ENCODE measurements around the gene CTNNBL1.

Gene CTNNBL1

GRCh38 chr20:37896932-37897548, 203.2 kb downstream of the CTNNBL1 start:
- Histone ChIP-seq H3K9ac (no peak overlapping the region), H3K4me3 (IDR thresholded peaks at IDR 0.05; ENCODE audit: insufficient read depth, low read depth, low read length) (no peak overlapping the region), H3K27ac (no peak overlapping the region), H4K20me1 (ENCODE audit: insufficient read depth) (no peaks in the 10 kb centered on the region), H3K4me1 (ENCODE audit: low read depth, poor library complexity, severe bottlenecking) (no peaks in the 10 kb centered on the region), H3K36me3 (ENCODE audit: insufficient read depth) (no peaks in the 10 kb centered on the region), H3K27me3 (ENCODE audit: insufficient read depth, low read depth) (no peaks in the 10 kb centered on the region; the same call in 1 of the 2 replicates), H2AFZ (ENCODE audit: low read depth) (no peak overlapping the region), H3K4me2 (no peak overlapping the region), H3K79me2 (ENCODE audit: insufficient read depth, low read depth) (no peaks in the 10 kb centered on the region)
- TF ChIP-seq, protein P1, sequence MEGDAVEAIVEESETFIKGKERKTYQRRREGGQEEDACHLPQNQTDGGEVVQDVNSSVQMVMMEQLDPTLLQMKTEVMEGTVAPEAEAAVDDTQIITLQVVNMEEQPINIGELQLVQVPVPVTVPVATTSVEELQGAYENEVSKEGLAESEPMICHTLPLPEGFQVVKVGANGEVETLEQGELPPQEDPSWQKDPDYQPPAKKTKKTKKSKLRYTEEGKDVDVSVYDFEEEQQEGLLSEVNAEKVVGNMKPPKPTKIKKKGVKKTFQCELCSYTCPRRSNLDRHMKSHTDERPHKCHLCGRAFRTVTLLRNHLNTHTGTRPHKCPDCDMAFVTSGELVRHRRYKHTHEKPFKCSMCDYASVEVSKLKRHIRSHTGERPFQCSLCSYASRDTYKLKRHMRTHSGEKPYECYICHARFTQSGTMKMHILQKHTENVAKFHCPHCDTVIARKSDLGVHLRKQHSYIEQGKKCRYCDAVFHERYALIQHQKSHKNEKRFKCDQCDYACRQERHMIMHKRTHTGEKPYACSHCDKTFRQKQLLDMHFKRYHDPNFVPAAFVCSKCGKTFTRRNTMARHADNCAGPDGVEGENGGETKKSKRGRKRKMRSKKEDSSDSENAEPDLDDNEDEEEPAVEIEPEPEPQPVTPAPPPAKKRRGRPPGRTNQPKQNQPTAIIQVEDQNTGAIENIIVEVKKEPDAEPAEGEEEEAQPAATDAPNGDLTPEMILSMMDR (conservative IDR thresholded peaks at IDR 0.05; ENCODE audit: low read depth, low read length): no peak

GRCh38 chr20:37898233-37899104, 204.6 kb downstream of the CTNNBL1 start:
- TF ChIP-seq, protein P1 (conservative IDR thresholded peaks at IDR 0.05; ENCODE audit: low read depth, low read length): no peak

DNA sequence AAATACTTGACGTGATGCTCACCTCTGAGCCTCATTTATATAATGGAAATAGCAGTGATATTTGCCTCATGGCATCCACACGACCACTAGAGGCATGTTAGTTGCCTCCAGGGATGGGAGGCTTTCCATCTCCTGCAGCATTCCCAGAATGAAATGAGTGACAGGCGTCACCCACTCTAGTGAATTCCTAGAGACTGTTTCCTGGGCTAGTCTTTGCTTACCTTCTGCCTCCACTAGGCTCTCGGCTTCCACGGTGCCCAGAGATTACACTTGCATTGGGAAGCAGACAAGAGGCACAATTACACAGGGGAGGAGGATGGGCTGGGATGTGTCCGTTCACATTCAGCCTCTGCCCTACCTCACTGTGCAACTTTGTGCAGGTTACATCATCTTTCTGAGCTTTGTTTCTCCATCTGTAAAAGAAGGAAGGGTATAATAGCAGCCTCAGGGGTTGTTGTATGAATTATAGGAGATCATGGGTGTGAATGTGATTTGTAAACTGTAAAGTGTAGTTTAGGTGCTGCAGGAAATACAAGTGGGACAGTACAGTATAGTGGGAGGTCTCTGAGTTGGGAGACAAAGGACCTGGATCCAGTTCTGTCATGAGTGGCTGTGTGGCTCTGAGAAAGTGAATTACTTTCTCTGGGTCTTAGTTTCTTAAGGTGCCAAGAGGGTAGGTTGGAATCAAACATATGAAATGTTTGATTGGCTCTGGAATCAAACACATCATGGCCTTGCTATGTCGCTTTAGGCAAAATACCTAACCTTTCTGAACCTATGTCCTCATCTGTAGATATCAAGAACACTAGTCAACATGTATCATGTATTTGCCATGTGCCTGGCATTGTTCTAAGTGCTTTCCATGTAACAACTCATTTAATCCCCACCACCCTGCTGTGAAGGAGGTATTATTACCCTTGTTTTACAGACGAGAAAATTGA, 205.5 kb downstream of the CTNNBL1 start:
- Histone ChIP-seq H3K27ac (no peak overlapping the region), H3K4me2 (no peak overlapping the region), H4K20me1 (ENCODE audit: insufficient read depth) (no peaks in the 10 kb centered on the region), H3K27me3 (ENCODE audit: insufficient read depth, low read depth) (no peaks in the 10 kb centered on the region), H3K4me1 (ENCODE audit: low read depth, poor library complexity, severe bottlenecking) (no peaks in the 10 kb centered on the region), H3K79me2 (ENCODE audit: insufficient read depth, low read depth) (no peaks in the 10 kb centered on the region), H3K9ac (no peak overlapping the region), H2AFZ (ENCODE audit: low read depth) (no peak overlapping the region), H3K4me3 (IDR thresholded peaks at IDR 0.05; ENCODE audit: insufficient read depth, low read depth, low read length) (no peak overlapping the region), H3K36me3 (ENCODE audit: insufficient read depth) (no peaks in the 10 kb centered on the region)
- TF ChIP-seq, protein P1 (conservative IDR thresholded peaks at IDR 0.05; ENCODE audit: low read depth, low read length): no peak

More at GRCh38 chr20:37898233-37899104, 204.6 kb downstream of the CTNNBL1 start:
- no peak overlapping the region for H2AFZ ChIP-seq (ENCODE audit: low read depth)
- H3K79me2 ChIP-seq (ENCODE audit: insufficient read depth, low read depth): no peaks in the 10 kb centered on the region
- H3K27me3 ChIP-seq (ENCODE audit: insufficient read depth, low read depth): no peaks in the 10 kb centered on the region; the same call in 1 of the 2 replicates
- H3K4me1 ChIP-seq (ENCODE audit: low read depth, poor library complexity, severe bottlenecking): no peaks in the 10 kb centered on the region
- H3K36me3 ChIP-seq (ENCODE audit: insufficient read depth): no peaks in the 10 kb centered on the region
- H4K20me1 ChIP-seq (ENCODE audit: insufficient read depth): no peaks in the 10 kb centered on the region
- H3K4me3 ChIP-seq (IDR thresholded peaks at IDR 0.05; ENCODE audit: insufficient read depth, low read depth, low read length): no peak overlapping the region
- H3K4me2 ChIP-seq: no peak overlapping the region
- no peak overlapping the region for H3K9ac ChIP-seq
- H3K27ac ChIP-seq: no peak overlapping the region

DNA sequence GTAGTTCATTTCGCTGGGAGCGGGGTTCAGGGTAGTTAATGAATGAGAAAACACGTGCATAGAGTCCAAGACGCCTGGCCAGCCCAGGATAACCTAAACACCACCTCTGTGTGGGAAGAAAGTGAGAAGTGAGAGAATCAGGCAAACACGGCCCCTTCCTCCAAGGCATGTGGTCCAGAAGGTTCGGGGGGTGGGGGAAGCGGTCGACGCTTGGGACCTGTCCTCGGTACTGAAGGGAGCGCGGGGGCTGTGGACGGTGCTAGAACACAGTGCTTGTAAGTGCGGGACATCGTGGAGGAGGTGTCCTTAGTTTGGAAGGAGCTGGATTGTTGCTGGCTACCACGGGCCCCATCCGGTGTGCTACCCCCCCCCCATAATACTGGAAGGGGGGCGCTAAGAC, 207.4 kb downstream of the CTNNBL1 start:
- no peak overlapping the region for H3K4me2 ChIP-seq
- H3K36me3 ChIP-seq (ENCODE audit: insufficient read depth): no peaks in the 10 kb centered on the region
- no peak overlapping the region for H3K4me3 ChIP-seq (IDR thresholded peaks at IDR 0.05; ENCODE audit: insufficient read depth, low read depth, low read length)
- H3K4me1 ChIP-seq (ENCODE audit: low read depth, poor library complexity, severe bottlenecking): no peaks in the 10 kb centered on the region
- H3K27ac ChIP-seq: no peak overlapping the region
- H3K9ac ChIP-seq: no peak overlapping the region
- peaks cover 11% of the 10 kb centered on the region; the same call in 1 of the 2 replicates for H3K27me3 ChIP-seq (ENCODE audit: insufficient read depth, low read depth)
- no peaks in the 10 kb centered on the region for H4K20me1 ChIP-seq (ENCODE audit: insufficient read depth)
- no peak overlapping the region for H2AFZ ChIP-seq (ENCODE audit: low read depth)
- TF ChIP-seq, protein P1 (conservative IDR thresholded peaks at IDR 0.05; ENCODE audit: low read depth, low read length): no peak
- no peaks in the 10 kb centered on the region for H3K79me2 ChIP-seq (ENCODE audit: insufficient read depth, low read depth)
